GM10248 (cell line): ENCODE results near the gene AMBRA1.
"Not testable (repeated sequence)": the region's sequence is repeated elsewhere in the genome, so short reads cannot be mapped to it uniquely, and the experiment has no call there.

Source experiments
- CTCF ChIA-PET: fragments of 300-600 bp; sonication (Branson Sonifier 250); formaldehyde crosslinking; extraction: SDS; loops from one replicate; lab custom pipeline; 2021; ENCODE audit warnings: antibody characterized with exemption; lab: Yijun Ruan, JAX
- POLR2A ChIA-PET: fragments of 350-650 bp; sonication (Branson Sonifier 250); formaldehyde crosslinking; extraction: SDS; loops from one replicate; lab custom pipeline; 2020; ENCODE audit warnings: antibody characterized with exemption; lab: Yijun Ruan, JAX
- DNase-seq: peaks from one replicate; pipeline ENCODE4 v3.0.0; 2012; ENCODE audit errors: extremely low spot score
- TF ChIP-seq, protein P1 (sequence below): IDR thresholded peaks from 2 replicates; pipeline ENCODE4 v1.5.1; 2012; ENCODE audit warnings: mild to moderate bottlenecking, low read depth; ENCODE audit errors: extremely low read depth, missing control alignments, control extremely low read depth

The AMBRA1 gene

DNA sequence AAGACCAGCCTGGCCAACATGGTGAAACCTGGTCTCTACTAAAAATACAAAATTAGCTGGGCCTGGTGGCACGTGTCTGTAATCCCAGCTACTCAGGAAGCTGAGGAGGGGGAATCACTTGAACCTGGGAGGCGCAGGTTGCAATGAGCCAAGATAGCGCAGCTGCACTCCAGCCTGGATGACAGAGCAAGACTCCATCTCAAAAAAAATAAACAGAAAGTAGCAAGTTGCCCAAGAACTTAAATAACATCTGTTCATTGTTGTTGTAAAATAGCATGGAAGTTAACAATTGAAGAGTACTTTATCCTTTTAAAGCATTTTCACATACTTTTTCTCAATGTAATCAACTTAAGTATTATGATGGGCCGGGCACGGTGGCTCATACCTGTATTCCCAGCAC, 5.7 kb downstream of the AMBRA1 start:
- TF ChIP-seq, protein P1, sequence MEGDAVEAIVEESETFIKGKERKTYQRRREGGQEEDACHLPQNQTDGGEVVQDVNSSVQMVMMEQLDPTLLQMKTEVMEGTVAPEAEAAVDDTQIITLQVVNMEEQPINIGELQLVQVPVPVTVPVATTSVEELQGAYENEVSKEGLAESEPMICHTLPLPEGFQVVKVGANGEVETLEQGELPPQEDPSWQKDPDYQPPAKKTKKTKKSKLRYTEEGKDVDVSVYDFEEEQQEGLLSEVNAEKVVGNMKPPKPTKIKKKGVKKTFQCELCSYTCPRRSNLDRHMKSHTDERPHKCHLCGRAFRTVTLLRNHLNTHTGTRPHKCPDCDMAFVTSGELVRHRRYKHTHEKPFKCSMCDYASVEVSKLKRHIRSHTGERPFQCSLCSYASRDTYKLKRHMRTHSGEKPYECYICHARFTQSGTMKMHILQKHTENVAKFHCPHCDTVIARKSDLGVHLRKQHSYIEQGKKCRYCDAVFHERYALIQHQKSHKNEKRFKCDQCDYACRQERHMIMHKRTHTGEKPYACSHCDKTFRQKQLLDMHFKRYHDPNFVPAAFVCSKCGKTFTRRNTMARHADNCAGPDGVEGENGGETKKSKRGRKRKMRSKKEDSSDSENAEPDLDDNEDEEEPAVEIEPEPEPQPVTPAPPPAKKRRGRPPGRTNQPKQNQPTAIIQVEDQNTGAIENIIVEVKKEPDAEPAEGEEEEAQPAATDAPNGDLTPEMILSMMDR, result no peak
- CTCF ChIA-PET, result no interaction called here
- POLR2A ChIA-PET, result interaction anchor here (0.7 kb wide), 1 partner anchor 169 kb away, joined by 6 read pairs; no protein-coding TSS in a partner anchor
- DNase-seq, result no peak

DNA sequence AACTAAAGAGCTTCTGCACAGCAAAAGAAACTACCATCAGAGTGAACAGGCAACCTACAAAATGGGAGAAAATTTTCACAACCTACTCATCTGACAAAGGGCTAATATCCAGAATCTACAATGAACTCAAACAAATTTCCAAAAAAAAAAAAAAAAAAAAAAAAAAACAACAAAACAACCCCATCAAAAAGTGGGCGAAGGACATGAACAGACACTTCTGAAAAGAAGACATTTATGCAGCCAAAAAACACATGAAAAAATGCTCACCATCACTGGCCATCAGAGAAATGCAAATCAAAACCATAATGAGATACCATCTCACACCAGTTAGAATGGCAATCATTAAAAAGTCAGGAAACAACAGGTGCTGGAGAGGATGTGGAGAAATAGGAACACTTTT, 10.3 kb downstream of the AMBRA1 start:
- CTCF ChIA-PET, POLR2A ChIA-PET, DNase-seq: not testable (repeated sequence)

DNA sequence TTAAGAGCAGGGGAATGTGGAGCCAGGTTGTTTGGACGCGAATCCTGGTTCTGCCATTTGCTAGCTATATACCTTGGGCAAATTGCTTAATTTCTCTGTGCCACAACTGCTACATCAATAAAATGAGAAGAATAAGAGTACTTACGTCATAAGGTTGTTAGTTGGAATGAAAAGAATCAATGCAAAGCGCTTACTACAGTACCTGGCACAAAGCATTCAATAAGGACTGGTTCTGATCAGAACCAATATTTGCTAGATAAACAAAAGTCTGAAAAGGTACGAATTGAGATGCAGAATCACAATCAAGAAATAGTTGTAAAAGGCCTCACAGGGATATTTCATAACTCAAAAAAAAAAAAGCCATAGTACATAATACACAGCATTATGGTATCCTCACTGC, 11.2 kb downstream of the AMBRA1 start:
- CTCF ChIA-PET, result no interaction called here
- no peak for DNase-seq
- TF ChIP-seq, protein P1, result no peak
- POLR2A ChIA-PET, result no interaction called here

DNA sequence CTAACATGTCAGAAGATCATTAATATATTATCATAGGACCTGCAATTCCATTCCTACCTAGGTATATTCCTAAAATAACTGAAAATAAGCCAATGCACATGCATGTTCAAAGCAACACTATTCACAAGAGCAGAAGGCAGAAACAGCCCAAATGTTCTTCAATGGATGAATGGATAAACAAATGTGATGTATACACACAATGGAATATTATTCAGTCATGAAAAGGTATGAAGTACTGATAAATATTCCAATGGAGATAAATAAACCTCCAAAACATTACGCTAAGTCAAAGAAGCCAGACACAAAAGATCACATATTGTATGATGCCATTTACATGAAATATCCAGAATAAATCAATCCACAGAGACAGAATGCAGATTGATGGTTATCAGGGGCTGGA, 16.8 kb downstream of the AMBRA1 start:
- ChIA-PET CTCF (no interaction called here), POLR2A (no interaction called here)
- no peak for DNase-seq

DNA sequence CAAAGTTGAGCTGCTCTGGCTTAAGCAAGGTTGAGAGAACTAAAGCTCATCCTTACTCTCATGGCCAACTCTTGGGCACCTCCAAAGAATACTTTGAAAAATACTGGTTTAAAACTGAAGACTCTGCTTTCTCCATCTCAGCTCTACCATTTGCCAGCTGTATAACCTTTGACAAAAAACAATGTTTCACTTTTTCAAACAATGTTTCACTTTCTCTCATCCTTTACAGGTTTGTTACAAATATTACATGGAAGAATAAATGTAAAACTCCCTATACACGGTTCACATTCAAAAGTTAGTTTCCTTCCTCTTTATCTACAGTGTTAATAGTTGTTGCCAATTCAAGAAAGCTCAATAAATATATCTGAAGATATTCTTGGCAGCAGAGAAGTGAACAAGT, 19.2 kb downstream of the AMBRA1 start:
- CTCF ChIA-PET, result interaction anchor here (0.9 to 1.9 kb wide), 4 partner anchors 10 to 45 kb away, joined by 3 to 5 read pairs (median 3); no protein-coding TSS in a partner anchor
- POLR2A ChIA-PET, result interaction anchor here (0.6 kb wide), 1 partner anchor 304 kb away, joined by 3 read pairs; no protein-coding TSS in a partner anchor
- TF ChIP-seq, protein P1, result no peak
- no peak for DNase-seq

More for the DNA sequence above, 16.8 kb downstream of the AMBRA1 start:
- TF ChIP-seq, protein P1, result no peak

DNA sequence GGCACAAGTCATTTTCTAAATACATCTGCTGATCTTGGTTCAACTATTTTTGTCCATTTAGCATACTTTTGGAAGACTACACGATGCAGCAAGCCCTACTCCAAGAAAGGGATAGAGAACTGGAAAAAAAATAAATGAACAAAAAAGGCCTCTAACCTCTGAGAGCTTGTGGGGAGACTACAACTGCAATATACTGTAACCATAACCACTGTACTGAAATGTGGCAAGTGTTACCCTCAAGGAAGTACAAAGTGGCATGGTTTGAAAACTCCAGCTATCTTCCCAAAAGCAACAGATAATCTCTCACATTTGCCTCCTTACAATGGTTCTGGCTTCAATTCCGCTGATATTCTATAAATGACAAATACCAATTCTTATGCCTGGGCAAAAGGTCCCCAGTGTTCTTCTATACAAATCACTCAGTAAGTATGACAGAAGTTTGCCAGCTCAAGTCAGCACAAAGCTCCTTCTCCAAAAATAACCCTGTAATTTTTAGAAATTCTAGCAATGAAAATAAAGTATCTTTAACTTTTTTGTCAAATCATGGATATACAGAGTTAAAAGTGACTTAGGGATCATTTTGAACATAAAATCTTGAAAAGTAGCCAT, 22.9 kb downstream of the AMBRA1 start:
- TF ChIP-seq, protein P1, result no peak
- DNase-seq, result no peak
- POLR2A ChIA-PET, result interaction anchor here (1.7 kb wide), 1 partner anchor 9 kb away, joined by 6 read pairs; no protein-coding TSS in a partner anchor
- CTCF ChIA-PET, result interaction anchor here (1.5 kb wide), 1 partner anchor 15 kb away, joined by 7 read pairs; no protein-coding TSS in a partner anchor

DNA sequence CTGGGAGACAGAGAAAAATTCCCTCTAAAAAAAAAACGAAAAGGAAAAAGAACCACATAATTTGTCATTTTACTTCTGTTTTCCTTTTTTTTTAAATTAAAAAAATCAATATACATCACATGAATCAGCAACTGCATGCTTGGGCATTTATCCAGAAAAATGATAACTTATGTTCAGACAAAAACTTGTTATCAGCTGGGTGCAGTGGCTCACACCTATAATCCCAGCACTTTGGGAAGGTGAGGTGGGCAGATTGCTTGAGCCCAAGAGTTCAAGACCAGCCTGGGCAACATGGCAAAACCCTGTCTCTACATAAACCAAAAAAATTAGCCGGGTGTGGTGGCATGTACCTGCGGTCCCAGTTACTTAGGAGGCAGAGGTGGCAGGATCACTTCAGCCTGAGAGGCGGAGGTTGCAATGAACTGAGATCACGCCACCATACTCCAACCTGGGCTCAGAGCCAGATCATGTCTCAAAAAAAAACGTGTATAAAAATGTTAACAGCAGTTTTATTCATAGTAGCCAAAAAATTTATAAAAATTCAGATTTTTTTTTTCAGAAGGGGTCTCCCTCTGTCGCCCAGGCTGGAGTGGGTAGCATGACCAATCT, 28.5 kb downstream of the AMBRA1 start:
- TF ChIP-seq, protein P1, result no peak
- DNase-seq, result no peak
- ChIA-PET CTCF (interaction anchor here (1.4 to 1.8 kb wide), 2 partner anchors 10 kb away, joined by 3 to 4 read pairs; no protein-coding TSS in a partner anchor), POLR2A (no interaction called here)
